Measurements from ENCODE around the gene PXK.

- TF ChIP-seq POLR2A (IDR thresholded peaks at IDR 0.05; ENCODE audit: low read length): no peak
- TF ChIP-seq GATA1 (IDR thresholded peaks at IDR 0.05; ENCODE audit: low read depth, low read length): no peak
These were observed 78.3 kb downstream of the PXK start for GRCh38 chr3:58411036-58411435.

Measured in erythroblast (primary cell).